Fibroblast of mammary gland (primary cell): ENCODE measurements around the gene PASD1.
"Not testable (repeated sequence)": the region's sequence is repeated elsewhere in the genome, so short reads cannot be mapped to it uniquely, and the experiment has no call there.

Source experiments
- DNase-seq: peaks from one replicate; pipeline ENCODE4 v3.0.0-alpha.2; 2010; ENCODE audit warnings: low read depth
- H3K4me3 ChIP-seq: 2 replicates; pipeline ENCODE4 v1.5.1; 2011; ENCODE audit warnings: low read depth, mild to moderate bottlenecking, low read length, moderate library complexity; ENCODE audit not compliant: control insufficient read depth
- TF ChIP-seq, protein P1 (sequence below): conservative IDR thresholded peaks from 2 replicates; pipeline ENCODE4 v1.5.1; 2011; ENCODE audit warnings: low read depth, low read length, inconsistent platforms; ENCODE audit not compliant: control insufficient read depth, insufficient read depth

PASD1 gene

DNA sequence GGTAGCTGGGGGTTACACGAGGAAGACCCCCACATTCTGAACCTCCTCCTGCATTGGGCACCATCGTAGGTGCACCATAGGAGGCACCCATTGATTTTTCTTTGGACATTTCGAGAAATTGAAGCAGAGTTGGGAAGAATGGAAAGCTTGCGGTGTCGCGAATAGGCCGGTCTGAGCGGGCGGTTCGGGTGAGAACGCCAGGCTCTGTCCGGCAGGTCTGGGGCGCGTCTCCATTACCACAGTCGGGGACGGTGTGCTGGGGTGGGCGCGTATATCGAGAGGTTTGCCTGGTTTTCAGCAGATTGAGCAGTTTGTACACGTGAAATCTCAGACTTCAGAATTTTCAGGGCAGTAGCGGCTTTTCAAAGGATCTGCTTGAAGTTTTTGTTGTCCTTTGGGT lies 560 bp downstream of the PASD1 start:
- no peak for DNase-seq

DNA sequence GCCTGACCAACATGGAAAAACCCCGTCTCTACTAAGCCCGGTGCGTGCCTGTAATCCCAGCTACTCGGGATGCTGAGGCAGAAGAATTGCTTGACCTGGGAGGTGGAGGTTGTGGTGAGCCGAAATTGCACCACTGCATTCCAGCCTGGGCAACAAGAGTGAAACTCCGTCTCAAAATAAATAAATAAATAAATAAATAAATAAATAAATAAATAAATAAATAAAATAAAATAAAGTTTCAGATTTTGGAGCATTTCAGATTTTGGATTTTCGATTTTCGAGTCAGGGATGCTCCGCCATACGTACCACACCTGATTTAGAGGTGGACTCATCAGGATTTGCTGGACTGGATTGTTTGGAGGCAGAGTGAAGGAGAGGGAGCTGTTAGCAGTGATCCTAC lies 3.4 kb downstream of the PASD1 start:
- DNase-seq, H3K4me3 ChIP-seq: not testable (repeated sequence)

More for the DNA sequence above, 560 bp downstream of the PASD1 start:
- H3K4me3 ChIP-seq: no peak overlapping the region
- TF ChIP-seq, protein P1, sequence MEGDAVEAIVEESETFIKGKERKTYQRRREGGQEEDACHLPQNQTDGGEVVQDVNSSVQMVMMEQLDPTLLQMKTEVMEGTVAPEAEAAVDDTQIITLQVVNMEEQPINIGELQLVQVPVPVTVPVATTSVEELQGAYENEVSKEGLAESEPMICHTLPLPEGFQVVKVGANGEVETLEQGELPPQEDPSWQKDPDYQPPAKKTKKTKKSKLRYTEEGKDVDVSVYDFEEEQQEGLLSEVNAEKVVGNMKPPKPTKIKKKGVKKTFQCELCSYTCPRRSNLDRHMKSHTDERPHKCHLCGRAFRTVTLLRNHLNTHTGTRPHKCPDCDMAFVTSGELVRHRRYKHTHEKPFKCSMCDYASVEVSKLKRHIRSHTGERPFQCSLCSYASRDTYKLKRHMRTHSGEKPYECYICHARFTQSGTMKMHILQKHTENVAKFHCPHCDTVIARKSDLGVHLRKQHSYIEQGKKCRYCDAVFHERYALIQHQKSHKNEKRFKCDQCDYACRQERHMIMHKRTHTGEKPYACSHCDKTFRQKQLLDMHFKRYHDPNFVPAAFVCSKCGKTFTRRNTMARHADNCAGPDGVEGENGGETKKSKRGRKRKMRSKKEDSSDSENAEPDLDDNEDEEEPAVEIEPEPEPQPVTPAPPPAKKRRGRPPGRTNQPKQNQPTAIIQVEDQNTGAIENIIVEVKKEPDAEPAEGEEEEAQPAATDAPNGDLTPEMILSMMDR: no peak

DNA sequence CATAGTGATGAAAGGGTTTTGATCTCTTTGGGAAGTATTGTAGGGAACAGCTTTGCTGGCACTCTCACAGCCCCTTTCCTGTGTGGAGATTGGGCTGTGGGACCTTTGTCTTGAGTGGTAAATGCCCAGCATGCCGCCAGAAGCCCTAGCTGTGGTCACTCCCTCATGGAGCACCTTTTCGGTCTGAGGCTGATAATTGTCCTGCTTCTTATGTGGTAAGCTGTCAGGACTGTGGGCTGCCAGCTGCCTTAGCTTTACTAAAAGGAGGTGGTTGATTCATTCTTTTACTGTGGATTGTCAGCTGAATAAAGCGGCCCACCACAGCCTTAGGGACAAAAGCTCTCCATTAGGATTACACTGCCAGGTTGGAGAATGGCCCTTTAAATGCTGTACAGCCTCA lies 7.1 kb downstream of the PASD1 start:
- DNase-seq: no peak
- TF ChIP-seq, protein P1: no peak
- H3K4me3 ChIP-seq: no peak overlapping the region

DNA sequence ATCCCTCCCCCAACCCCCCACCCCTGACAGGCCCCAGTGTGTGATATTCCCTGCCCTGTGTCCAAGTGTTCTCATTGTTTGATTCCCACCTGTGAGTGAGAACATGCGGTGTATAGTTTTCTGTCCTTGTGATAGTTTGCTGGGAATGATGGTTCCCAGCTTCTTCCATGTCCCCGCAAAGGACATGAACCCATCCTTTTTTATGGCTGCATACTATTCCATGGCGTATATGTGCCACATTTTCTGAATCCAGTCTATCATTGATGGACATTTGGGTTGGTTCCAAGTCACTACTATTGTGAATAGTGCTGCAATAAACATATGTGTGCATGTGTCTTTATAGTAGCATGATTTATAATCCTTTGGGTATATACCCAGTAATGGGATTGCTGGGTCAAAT lies 29.9 kb downstream of the PASD1 start:
- H3K4me3 ChIP-seq, DNase-seq: not testable (repeated sequence)

DNA sequence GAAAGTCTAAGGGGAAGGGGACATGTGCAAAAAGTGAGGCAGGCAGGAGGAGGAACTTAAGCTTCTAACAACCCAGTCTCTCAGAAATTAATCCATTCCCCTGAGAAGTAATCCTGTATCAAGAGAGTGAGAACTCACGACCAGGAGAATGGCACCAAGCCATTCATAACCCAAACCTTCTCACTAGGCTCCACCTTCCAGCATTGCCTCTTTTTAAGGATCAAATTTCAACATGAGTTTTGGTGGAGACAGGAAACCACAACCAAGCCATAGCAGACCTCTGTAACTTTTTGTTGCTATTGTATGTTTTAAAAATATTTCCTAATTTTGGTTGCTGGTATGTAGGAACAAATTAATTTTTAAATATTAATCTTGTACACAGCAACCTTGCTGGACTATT lies 32.8 kb downstream of the PASD1 start:
- no peak overlapping the region for H3K4me3 ChIP-seq
- TF ChIP-seq, protein P1: no peak
- no peak for DNase-seq

DNA sequence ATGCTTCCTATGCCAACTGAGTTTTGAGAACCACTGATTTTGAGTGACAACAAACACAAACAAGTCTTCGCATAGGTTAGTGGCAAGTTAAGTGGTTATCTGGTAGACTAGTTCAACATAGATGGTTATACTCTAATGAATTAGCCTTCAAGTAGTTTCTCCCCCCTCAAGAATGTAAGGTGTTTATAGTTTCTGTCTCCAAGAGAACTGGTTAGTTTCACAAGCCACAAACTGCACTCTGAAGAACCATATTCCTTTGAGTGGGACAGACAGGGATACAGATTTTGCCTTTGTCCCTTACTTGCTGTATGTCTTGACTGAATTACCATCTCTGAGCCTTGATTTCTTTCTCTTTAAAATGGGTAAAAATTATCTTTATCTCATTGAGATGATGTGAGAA lies 41.5 kb downstream of the PASD1 start:
- no peak for DNase-seq
- TF ChIP-seq, protein P1: no peak
- no peak overlapping the region for H3K4me3 ChIP-seq

DNA sequence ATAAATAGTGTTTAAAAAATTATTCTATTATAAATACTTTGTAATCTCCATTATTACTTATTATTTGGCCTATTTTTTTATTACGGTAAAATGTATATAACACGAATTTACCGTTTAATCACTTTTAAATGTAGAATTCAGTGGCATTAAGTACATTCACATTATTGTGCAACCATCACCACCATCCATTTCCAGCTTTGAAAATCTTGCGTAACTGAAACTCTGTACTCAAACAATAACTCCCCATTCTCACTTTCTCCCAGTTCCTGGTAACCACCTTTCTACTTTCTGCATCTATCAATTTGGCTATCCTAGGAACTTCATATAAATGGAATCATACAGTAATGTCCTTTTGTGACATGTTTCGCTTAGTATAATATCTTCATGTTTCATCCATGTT lies 45.7 kb downstream of the PASD1 start:
- H3K4me3 ChIP-seq: no peak overlapping the region
- TF ChIP-seq, protein P1: no peak
- DNase-seq: no peak

DNA sequence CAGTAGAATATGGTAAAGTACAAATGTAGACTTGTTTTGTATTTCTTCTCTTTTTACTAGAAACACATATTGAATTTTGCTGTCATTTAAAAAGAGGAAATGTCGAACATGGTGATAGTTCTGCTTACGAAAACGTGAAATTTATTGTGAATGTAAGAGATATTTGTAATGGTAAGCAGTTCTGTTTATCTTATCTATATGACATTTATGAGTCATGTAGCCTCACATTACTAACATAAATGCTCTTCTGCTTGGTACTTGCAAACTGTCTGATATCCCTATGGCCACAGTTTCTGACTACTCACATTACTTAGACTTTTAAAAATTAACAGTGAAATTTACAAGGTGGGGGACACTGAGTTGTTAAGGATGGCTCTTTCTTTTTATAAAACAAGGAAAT lies 57.9 kb downstream of the PASD1 start:
- no peak for DNase-seq
- no peak overlapping the region for H3K4me3 ChIP-seq
- TF ChIP-seq, protein P1: no peak
